RKO (cell line): ENCODE measurements around the gene QSER1.

Experiments
- DNase-seq: peaks from one replicate; pipeline ENCODE4 v3.0.0-alpha.2; 2016; ENCODE audit warnings: low spot score

The QSER1 gene

DNA sequence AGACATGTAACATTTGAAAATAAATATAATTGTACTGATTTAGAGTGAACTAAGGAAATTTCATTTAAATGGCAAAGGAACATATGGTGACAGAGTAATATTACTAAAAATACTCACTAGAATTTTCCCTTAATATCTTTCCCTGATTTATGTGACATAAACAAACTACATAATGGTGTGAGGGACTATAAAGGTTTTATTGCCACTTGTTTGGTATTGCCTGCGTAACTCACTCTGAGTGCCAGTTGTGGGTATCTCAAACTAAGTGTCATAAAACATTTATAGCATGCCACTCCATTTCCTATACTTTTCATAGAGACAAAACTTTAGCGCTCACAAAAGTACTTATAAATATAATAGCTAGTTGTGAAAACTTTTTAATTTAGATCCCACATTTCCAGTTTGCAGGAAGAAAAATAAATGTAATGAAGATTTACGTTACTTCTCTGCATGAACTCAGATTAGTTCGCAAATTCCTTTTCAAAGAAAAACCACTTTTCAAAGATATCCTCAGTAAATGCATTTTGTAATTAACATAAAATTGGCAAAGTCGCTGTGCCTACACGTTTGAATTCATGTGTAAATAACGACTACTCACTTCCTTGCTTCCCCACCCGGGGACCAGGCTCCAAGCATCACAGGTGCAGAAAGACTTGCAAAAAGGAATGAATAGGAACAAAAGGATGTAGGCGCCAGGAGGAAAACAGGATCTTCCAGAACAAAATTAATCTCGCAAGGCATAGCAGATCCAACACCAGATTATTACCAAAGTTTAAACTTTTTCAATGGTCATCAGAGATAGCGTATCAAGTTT, 1.6 kb upstream of the QSER1 start:
- DNase-seq, result no peak

DNA sequence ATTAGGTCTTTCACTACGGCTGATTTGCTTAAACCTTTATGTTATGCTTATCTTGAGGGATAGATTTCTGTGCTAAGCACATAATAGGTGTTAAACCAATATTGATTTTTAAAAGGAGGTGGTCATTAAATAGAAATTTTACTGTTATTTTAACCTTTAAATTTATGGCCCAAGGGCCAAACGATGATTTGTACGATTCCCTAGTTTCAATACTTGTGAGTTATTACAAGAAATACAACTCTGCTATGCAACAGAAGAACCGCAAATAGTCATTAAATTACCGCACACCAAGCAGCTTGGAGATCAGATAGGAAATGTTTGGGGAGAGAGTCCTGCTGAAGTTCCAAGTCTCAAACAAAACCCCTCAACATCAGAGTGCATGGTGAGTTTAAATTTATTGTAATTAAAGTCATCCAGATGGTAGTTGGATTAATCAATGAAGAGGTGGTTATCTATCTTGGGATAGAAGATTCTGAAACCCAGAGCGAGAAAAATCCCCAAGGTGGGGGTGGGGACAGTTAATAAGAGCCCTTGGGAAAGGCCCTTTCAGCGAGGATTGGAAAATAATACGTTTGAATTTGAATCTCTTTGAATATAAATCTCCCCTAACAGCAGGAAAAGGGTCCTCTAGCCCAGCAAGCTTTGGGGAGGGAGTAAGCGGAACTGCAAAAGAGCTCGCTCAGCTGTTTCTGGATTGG, 805 bp upstream of the QSER1 start:
- peak; percentile 39 for DNase-seq

DNA sequence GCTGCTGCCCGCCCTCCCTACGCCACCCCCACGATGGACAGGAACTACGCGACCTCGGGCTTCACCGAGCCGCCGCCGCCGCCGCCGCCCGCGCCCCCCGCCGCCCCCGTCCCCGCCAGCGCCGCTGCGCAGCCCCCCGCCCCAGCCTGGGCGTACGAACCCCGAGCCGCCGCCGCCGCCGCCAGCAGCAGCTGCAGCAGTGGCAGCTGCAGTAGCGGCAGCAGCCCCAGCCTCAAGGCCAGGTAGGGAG, 407 bp downstream of the QSER1 start:
- DNase-seq, result no peak

DNA sequence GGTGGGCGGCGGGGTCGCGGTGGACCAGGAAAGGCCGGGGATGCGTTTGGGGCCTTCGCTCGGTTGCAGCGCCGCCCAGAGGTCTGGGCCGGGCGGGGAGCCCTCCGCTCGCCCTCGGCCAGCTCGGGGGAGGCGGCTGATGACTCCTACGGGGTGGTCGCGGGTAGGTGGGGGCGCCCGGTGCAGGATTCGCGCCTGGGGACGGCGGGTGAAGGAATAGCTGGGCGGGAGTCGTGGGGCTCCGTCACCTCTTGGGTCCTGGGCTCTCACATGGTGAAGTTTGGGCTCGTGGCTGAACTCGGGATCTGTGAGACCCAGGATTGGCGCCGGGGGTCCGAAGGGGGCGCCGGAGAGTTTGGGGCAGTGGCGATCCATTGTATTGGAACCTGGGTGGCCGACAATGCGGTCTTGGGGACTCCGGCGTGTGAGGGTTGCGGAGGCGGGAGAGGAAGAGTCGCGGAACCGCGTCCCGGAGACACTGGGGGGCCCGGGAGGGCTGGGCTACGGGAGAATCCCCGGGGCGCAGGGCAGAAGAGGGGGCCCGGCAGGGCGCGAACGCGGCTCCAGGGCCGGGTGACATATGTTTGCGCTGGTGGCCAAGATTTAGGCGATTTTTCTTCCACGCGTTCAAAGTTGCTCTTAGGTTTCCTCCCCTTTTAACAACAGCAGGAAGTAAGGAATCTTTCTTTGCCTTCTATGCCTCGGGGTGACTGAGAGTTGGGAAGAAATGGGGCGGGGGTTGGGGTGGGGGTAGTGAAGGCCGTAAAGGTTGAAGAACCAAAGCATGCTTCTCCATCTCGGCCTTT, 935 bp downstream of the QSER1 start:
- DNase-seq, result peak; percentile 49

DNA sequence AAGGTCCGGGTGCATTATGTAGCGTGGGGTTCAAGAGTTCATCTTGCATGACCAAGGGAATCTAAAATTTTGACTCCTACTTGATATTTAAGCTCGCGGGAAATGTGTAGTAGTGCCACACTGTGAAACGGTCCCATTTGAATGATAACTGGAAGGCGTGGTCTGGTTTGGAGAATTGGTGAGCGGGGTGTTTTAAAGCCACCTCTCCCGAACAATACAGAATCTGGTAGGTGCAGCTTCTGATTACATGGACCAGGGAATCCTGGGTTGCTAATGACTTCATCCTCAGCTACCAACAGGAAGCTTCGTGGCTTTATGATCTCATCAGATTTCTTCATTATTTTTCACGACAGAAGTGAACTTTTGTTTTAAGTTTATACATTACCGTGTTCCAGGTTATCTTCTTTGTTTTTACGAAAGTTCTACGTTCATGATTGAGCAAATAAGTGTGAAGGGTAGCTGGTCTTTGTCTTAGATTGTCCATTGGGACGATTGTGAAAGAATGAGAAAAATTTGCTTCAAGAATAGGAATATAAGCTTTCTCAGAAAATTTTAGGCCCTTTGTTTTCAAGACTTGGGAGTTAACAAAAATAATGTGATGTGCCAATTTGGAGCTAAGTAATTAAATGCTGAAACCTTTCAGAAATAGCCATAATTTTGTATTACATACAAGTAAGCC, 1.7 kb downstream of the QSER1 start:
- peak; percentile 96 for DNase-seq

DNA sequence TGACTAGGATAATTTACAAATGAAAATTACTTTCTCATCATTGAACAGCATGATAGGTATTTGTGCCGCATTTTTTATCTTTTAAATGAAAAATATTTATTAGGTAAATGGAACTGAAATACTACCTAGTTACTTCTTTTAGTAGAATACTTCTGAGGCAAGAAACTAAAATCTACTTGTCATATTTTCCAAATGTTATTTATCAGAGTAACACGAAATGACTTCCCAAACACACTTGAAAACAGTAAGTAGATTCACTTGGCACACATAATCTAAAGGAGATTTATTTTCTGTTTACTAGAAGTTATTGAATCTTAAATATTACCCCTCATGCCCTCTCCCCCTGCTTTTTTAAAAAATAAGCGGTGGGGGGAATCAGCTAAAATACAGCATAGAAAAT, 2.3 kb downstream of the QSER1 start:
- no peak for DNase-seq

DNA sequence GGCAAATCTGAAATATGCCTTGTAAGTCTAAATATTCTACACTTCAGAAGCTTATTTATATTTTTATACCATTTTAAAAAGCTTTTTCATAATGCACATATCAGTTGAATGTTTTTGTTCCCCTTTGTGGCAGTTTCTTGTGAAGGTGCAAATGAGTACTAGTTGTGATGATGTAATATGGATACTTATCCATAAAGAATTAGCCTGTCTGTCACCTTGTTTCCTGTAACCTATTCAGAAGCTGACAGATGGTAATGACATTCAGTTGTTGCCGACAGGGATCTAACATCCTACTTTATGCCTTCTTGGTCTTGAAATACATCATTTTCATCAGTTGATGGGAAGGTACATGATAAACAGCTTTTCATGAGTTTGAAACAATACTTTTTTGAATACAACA, 2.9 kb downstream of the QSER1 start:
- no peak for DNase-seq

DNA sequence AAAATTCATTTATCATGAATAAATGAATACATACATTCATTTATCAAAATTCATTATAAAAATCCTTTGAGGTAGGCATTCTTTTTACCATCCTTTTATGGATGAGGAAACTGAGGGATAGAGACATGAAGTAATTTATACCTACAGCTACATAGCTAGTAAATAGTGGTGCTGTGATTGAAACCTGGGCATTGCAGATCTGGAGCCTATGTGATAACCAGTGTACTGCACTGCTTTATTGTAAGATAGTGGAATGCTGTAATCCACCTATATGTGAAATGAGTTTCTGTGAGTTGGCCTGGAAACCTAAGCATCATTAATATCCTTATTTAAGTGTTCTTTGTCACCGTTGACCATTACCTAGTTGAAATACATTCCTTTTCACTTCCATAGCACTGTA, 4.5 kb downstream of the QSER1 start:
- no peak for DNase-seq

DNA sequence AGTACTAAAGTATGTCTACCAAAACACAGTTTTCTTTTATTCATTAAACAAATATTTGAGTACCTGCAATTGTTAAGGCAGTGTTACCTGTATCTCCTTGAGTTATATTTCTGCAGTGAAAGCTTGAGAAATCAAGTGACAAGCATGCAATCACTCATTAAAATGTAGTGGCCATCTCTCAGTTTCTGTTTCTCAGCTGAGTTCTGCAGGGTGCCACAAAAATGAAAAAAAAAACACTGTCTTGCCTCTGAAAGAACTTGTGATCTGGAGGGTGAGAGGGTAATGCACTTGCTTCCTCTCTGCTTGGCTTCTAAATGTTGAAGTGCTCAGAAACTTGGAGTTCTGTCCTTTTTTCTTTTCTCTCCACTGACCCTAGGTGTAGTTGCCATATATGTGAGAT, 6.8 kb downstream of the QSER1 start:
- no peak for DNase-seq

DNA sequence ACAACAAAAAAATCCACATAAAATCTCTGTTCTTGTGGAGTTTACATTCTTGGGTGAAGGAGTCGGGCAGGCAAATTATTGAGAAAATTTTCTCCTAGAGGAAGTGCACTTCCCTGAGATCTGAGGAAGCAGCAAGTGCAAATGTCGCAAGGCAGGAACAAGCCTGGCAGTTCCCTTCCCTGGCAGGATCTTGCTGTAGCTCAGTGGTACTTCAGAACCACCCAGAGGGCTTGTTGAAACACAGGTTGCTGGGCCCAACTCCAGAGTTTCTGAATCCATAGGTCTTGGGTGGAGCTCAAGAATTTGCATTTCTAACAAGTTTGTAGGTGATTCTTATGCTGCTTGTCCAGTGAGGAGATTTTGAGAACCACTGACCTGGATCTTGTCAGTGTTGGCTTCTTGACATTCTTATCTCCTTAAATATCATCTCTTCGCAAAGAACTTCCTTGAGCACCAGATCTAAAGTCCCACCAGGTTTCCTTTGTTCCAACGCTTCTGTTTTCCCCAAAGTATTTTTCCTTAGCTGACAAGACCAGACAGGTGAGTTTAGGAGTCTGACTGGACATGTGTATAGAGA, 9.6 kb downstream of the QSER1 start:
- DNase-seq, result no peak

DNA sequence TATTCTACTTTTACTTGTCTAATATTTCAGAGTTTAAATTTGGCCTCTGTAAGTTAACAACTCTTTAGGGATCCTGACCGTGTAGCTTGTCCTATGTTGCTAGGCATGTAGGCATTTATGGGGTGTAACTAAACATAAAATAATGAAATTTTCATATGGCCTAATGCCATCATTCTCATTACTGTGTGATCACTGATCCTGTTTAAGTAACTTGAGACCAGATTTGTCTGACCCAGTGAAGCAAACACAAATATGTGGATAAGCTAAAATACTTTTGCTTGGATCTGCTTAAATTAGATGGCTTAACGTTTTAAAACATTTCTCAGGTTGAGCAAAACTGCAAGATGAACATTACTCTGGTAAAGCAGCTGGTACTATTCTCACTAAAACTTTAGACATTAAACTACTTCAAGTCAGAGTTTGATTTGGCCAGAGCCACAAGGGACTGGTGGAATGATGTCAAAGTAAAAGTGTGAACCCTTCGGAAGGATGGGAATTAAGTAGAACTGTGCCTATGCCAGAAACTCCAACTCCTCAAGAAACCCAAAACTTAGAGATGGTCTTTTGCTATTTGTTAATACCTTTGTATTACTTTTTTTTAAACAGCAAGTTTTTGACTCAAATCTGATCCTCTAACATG, 12.5 kb downstream of the QSER1 start:
- DNase-seq, result no peak

DNA sequence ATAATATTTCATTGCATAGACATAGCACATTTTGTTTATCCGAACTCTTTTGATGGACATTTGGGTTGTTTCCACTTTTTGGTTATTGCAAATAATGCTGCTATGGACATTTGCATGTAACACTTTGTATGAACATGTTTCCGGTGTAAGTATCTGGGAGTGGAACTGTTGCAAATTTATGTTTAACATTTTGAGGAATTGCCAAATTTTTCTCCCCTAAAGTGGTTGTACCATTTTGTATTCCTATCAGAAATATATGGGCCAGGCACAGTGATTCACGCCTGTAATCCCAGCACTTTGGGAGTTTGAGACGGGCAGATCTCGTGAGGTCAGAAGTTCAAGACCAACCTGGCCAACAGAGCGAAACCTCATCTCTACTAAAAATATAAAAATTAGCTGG, 16.0 kb downstream of the QSER1 start:
- no peak for DNase-seq

DNA sequence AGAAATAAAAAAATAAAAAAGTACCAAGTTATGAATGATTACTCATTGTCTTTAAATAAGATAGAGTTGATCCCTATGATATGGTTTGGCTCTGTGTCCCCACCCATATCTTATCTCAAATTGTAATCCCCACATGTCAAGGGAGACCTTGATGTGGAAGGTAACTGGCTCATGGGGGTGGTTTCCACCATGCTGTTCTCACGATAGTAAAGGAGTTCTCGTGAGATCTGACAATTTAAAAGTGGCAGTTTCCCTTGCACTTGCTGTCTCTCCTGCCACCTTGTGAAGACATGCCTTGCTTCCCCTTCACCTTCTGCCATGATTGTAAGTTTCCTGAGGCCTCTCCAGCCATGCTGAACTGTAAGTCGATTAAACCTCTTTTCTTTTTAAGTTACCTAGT, 18.8 kb downstream of the QSER1 start:
- DNase-seq, result no peak

DNA sequence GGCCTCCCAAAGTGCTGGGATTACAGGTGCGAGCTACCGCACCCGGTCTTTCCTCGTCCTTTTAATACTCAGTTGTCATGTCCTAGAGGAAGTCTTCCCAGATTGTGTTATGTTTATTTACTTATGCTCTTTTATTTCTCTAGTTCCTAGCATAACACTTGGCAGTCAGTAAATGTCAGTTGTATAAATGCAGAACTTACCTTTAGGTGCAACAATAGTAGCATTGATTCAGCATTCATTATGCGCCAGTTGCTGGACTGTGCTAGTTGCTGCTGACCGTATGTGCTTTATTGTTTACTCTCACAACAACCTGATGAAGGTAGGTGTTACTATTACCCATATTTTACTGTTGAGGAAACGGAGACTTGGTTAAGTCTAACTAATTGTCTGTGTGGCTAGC, 20.8 kb downstream of the QSER1 start:
- DNase-seq, result no peak

DNA sequence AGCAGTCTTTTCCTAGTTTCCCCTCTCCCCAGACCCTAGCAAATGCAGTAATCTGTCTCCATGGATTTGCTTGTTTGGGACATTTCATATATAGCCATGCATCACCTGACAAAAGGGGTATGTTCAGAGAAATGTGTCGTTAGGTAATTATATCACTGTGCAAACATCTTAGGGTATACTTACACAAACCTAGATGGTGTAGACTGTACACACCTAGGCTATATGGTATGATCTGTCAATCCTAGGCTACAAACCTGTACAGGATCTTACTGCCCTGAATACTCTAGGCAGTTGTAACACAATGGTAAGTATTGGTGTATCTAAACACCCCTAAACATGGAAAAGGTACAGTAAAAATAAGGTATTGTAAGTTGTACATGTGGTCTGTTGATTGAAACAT, 23.8 kb downstream of the QSER1 start:
- DNase-seq, result no peak

DNA sequence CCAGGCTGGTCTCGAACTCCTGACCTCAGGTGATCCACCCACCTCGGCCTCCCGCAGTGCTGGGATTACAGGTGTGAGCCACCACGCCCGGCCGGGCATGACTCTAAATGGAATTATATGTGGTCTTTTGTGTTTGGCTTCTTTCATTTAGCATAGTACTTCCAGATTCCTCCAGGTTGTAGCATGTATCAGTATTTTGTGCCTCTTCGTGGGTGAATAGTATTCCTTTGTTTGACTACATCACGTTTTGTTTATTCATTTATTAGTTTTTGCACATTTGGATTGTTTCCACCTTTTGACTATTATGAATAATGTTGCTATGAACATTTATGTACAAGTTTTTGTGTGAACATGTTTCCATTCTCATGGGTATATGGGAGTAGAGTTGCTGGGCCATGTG, 24.4 kb downstream of the QSER1 start:
- DNase-seq, result no peak

DNA sequence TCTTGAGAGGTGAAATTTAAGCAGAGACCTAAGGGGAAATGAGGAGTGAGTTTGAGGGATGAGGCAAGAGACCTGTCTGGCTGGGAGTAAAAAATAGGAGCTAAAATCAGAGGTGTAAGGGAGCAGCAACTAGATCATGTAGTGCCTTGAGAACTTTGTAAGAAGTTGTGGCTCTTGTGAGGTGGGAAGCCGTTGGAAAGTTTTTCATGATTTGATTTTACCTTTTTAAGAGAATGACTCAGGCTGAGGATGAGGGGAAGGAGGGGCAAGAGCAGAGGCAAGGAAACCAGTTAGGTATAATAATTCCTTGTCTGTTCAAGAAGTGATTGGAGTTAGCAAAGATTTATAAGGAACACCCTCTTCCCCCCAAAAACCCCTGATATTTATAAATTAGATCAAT, 25.8 kb downstream of the QSER1 start:
- DNase-seq, result no peak

DNA sequence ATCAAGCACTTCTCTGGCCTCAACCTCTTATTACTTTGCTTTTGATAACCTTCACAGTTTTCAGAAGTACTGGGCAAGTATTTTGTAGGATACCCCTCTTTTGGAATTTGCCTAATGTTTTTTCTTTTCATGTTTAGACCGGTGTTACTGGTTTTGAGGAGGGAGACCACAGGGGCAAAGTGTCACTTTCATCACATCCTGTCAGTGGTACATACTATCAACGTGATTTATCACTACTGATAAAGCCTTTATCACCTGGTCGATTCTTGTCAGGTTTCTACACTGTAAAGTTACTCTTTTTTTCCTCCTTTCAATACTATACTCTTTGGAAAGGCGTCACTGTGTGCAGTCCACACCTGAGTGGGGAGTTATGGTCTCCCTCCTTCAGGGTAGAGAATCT, 26.7 kb downstream of the QSER1 start:
- DNase-seq, result no peak

DNA sequence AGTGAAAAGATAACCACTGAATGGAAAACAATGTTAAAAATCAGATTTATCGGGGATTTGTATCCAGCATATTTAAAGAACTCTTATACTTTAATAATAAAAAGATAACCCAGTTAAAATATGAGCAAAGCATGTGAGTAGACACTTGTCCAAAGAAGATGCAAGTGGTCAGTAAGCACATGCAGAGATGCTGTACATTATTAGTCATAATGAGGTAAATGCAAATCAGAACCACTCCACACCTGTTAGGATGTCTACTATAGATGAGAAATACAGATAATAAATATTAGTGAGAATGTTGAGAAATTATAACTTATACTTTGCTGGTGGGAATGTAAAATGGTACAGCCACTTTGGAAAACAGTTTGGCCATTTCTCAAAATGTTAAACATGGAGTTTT, 28.0 kb downstream of the QSER1 start:
- no peak for DNase-seq

DNA sequence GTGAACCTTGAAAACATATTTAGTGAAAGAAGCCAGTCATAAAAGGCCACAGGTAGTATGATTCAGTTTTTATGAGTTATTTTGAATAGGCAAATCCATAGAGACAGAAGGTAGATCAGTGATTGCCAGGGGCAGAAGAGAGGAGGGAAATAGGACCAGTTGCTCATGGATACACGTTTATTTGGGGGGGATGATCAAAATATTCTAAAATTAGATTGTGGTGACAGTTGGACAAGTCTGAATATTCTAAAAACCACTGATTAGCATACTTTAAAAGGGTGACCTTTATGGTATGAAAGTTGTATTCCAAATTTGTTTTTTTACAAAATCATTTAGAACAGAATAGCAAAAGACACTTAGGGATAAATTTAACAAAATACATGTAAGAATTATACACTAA, 28.6 kb downstream of the QSER1 start:
- no peak for DNase-seq

DNA sequence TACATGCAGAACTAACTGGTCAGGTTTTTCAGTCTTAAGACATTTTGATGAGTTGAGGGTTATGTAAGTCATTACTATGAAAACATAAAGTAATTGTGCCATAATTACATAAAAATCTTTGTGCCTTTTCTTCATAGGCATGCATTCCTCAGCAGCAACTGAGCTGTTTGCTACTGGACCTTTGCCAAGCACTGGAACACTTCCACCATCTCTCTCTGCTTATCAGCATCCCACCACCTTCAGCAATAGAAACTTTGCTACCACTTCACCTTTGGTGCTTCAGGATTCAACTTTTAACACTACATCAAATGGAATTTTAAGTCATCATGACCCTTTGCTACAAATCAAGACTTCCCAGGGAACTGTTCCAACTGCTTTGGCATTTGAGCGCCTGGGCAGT, 39.0 kb downstream of the QSER1 start:
- no peak for DNase-seq

DNA sequence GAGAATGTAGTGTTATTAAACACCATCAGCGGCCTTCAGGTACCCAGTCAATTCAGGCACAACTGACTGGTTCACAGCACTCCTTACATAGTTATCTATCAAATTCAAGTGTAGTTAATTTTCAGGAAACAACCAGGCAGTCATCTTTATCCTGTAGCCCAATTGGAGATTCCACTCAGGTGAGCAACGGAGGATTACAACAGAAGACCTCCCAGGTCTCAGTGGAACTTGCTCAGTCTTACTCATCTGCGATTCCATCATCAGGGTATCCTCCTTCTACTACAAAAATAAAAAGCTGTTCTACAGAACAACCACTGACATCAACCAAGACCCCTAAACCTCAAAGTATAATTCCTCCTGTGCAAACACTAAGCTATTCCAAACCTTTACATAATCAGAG, 39.6 kb downstream of the QSER1 start:
- DNase-seq, result no peak
